C4-2B (cell line): ENCODE data around the gene NRAP.

Source experiments
- H3K27ac ChIP-seq: fragments of 450-650 bp; 2 replicates; pipeline ENCODE4 v1.5.1; 2017
- CTCF ChIP-seq: fragments of 450-650 bp; conservative IDR thresholded peaks from 2 replicates; pipeline ENCODE4 v1.5.1; 2017; ENCODE audit warnings: mild to moderate bottlenecking
- ZFX ChIP-seq: fragments of 450-650 bp; IDR thresholded peaks from 2 replicates; pipeline ENCODE4 v1.6.1; 2017

The NRAP gene

GRCh38 chr10:113621799-113622198, 42.0 kb downstream of the NRAP start:
- TF ChIP-seq CTCF (no peak), ZFX (no peak)

GRCh38 chr10:113620936-113621335, 42.9 kb downstream of the NRAP start:
- no peak for TF ChIP-seq ZFX
- no peak for TF ChIP-seq CTCF
- no peak overlapping the region for H3K27ac ChIP-seq

More at GRCh38 chr10:113621799-113622198, 42.0 kb downstream of the NRAP start:
- no peak overlapping the region for H3K27ac ChIP-seq

- no peak for TF ChIP-seq ZFX
- no peak for TF ChIP-seq CTCF
Measured at GRCh38 chr10:113620511-113620910, 43.3 kb downstream of the NRAP start.

DNA sequence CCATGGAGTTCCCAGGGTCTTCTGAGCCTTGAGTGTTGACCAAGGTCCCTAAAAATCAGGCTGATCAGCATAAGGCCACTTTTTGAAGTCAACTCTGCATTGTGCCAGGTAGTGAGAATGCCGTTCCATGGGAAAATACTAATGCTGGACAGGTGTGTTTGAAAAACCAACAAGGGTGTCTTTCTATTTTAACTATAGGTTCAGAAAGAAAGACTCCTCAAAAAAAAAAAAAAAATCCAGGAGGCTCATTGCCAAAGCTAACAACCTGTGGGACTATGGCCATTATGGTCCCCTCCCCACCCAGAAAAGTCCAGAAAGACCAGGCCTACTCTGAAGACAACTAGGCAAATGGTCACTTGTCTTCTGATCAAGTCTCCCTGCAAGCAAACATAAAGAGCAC, 44.4 kb downstream of the NRAP start:
- TF ChIP-seq CTCF (no peak), ZFX (no peak)
- no peak overlapping the region for H3K27ac ChIP-seq

More at GRCh38 chr10:113620511-113620910, 43.3 kb downstream of the NRAP start:
- H3K27ac ChIP-seq = no peak overlapping the region

DNA sequence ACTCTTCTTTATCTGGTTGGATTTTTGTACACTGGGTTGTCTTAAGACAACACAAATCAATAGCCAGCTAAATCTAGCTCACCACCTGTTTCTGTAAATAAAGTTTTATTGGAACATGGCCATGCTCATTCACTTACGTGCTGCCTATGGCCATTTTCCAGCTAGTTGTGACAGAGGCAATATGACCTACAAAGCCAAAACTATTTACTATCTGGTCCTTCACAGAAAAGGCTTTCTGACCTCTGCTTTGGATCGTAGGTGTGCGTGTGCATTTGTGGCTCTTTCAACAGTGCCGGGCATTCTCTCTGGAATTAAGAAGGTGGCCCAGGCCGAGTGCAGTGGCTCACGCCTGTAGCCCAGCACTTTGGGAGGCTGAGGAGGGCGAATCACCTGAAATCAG, 45.5 kb downstream of the NRAP start:
- H3K27ac ChIP-seq = no peak overlapping the region
- TF ChIP-seq CTCF (no peak), ZFX (no peak)

DNA sequence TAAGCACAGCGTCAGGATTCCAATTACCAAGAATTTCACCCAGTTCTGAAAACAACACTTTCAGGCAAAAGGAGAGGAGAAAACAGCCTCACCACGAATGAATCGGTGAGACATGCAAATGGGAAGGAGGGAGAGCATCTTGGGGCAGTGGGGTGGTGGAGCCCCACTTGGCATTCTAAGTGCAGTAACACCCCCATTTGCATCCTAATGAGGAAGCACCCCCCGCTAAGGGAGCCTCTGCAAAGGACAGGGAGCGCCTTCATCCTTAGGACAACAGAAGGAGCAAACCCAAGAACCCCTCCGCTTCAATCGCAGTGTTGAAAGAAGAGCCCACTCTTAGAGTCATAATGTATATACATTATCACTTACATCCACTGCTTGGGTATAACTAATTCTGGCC, 46.8 kb downstream of the NRAP start:
- TF ChIP-seq CTCF (no peak), ZFX (no peak)
- no peak overlapping the region for H3K27ac ChIP-seq

GRCh38 chr10:113616244-113617074, 47.4 kb downstream of the NRAP start:
- no peak overlapping the region for H3K27ac ChIP-seq
- TF ChIP-seq CTCF (peak; percentile 77), ZFX (no peak)
